Measurements from ENCODE around the gene TBXAS1. TPM values are rescaled to one million over a fixed set of nuclear protein-coding genes. Genes with fewer than 3 reads are reported as not detected.

TBXAS1 gene
- total and polyA plus RNA-seq, 2 experiments from 2014 or later, result 1.3 TPM; not detected in 1

- DNase-seq (ENCODE audit: low spot score) (no peak), ATAC-seq (no peak)
- no peak overlapping the region for H3K4me3 ChIP-seq
- no peaks in the 10 kb centered on the region for H3K36me3 Mint-ChIP-seq (ENCODE audit: low read depth)
- no peaks in the 10 kb centered on the region for H4K20me1 ChIP-seq (replicated peaks; ENCODE audit: insufficient read depth)
- H3K27me3 Mint-ChIP-seq (ENCODE audit: insufficient read depth, low read depth, poor library complexity), result no peaks in the 10 kb centered on the region
- no peak overlapping the region for H3K27ac Mint-ChIP-seq
- no peak overlapping the region for H3K27ac ChIP-seq (ENCODE audit: low read depth)
- no peaks in the 10 kb centered on the region for H3K4me1 Mint-ChIP-seq
- H3K27me3 ChIP-seq (ENCODE audit: insufficient read depth), result no peaks in the 10 kb centered on the region
- H3K9me2 ChIP-seq (ENCODE audit: insufficient read depth), result no peaks in the 10 kb centered on the region; the same call in 1 of the 2 replicates
- no peaks in the 10 kb centered on the region for H3K79me2 ChIP-seq (replicated peaks; ENCODE audit: insufficient read depth)
- TF ChIP-seq NANOG (IDR thresholded peaks at IDR 0.05; ENCODE audit: borderline replicate concordance), result no peak
- H2AFZ ChIP-seq, result no peak overlapping the region
- no peak overlapping the region for H3K4me2 ChIP-seq
- H3K4me3 Mint-ChIP-seq, result no peak overlapping the region
- H3K4me1 ChIP-seq (ENCODE audit: insufficient read depth), result no peaks in the 10 kb centered on the region
- H3F3A ChIP-seq (replicated peaks; ENCODE audit: low read depth), result no peaks in the 10 kb centered on the region
- peaks cover 10% of the 10 kb centered on the region; the same call in 2 of the 3 replicates for H3K9me3 Mint-ChIP-seq
- 0 out of 2 replicates have a peak, but pooled peaks cover 4% of the 10 kb centered on the region for H3K36me3 ChIP-seq (ENCODE audit: insufficient read depth)
These were observed 32.7 kb downstream of the TBXAS1 start for GRCh38 chr7:139861803-139862202.

- Mint-ChIP-seq H3K9me3 (peaks cover 10% of the 10 kb centered on the region; the same call in 2 of the 3 replicates), H3K27ac (no peak overlapping the region), H3K36me3 (ENCODE audit: low read depth) (no peaks in the 10 kb centered on the region), H3K4me1 (no peaks in the 10 kb centered on the region), H3K27me3 (ENCODE audit: insufficient read depth, low read depth, poor library complexity) (no peaks in the 10 kb centered on the region), H3K4me3 (no peak overlapping the region)
- DNase-seq (ENCODE audit: low spot score) (no peak), ATAC-seq (no peak)
- no peaks in the 10 kb centered on the region for H3K4me1 ChIP-seq (ENCODE audit: insufficient read depth)
- no peaks in the 10 kb centered on the region for H4K20me1 ChIP-seq (replicated peaks; ENCODE audit: insufficient read depth)
- H3F3A ChIP-seq (replicated peaks; ENCODE audit: low read depth), result no peaks in the 10 kb centered on the region
- no peaks in the 10 kb centered on the region; the same call in 1 of the 2 replicates for H3K9me2 ChIP-seq (ENCODE audit: insufficient read depth)
- H2AFZ ChIP-seq, result no peak overlapping the region
- no peak overlapping the region for H3K4me2 ChIP-seq
- 0 out of 2 replicates have a peak, but pooled peaks cover 4% of the 10 kb centered on the region for H3K36me3 ChIP-seq (ENCODE audit: insufficient read depth)
- no peaks in the 10 kb centered on the region for H3K79me2 ChIP-seq (replicated peaks; ENCODE audit: insufficient read depth)
- no peak overlapping the region for H3K27ac ChIP-seq (ENCODE audit: low read depth)
- no peak overlapping the region for H3K4me3 ChIP-seq
- H3K27me3 ChIP-seq (ENCODE audit: insufficient read depth), result no peaks in the 10 kb centered on the region
- no peak for TF ChIP-seq EZH2phosphoT487 (IDR thresholded peaks at IDR 0.05; ENCODE audit: unreplicated experiment)
- no peak for TF ChIP-seq ZNF331 (CRISPR knock-in tag; IDR thresholded peaks at IDR 0.05; ENCODE audit: low read depth)
- TF ChIP-seq, protein P1, sequence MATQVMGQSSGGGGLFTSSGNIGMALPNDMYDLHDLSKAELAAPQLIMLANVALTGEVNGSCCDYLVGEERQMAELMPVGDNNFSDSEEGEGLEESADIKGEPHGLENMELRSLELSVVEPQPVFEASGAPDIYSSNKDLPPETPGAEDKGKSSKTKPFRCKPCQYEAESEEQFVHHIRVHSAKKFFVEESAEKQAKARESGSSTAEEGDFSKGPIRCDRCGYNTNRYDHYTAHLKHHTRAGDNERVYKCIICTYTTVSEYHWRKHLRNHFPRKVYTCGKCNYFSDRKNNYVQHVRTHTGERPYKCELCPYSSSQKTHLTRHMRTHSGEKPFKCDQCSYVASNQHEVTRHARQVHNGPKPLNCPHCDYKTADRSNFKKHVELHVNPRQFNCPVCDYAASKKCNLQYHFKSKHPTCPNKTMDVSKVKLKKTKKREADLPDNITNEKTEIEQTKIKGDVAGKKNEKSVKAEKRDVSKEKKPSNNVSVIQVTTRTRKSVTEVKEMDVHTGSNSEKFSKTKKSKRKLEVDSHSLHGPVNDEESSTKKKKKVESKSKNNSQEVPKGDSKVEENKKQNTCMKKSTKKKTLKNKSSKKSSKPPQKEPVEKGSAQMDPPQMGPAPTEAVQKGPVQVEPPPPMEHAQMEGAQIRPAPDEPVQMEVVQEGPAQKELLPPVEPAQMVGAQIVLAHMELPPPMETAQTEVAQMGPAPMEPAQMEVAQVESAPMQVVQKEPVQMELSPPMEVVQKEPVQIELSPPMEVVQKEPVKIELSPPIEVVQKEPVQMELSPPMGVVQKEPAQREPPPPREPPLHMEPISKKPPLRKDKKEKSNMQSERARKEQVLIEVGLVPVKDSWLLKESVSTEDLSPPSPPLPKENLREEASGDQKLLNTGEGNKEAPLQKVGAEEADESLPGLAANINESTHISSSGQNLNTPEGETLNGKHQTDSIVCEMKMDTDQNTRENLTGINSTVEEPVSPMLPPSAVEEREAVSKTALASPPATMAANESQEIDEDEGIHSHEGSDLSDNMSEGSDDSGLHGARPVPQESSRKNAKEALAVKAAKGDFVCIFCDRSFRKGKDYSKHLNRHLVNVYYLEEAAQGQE (IDR thresholded peaks at IDR 0.05; ENCODE audit: unreplicated experiment), result no peak
- no peak for TF ChIP-seq POLR2AphosphoS5 (IDR thresholded peaks at IDR 0.05; ENCODE audit: low read depth)
- TF ChIP-seq, protein P2, sequence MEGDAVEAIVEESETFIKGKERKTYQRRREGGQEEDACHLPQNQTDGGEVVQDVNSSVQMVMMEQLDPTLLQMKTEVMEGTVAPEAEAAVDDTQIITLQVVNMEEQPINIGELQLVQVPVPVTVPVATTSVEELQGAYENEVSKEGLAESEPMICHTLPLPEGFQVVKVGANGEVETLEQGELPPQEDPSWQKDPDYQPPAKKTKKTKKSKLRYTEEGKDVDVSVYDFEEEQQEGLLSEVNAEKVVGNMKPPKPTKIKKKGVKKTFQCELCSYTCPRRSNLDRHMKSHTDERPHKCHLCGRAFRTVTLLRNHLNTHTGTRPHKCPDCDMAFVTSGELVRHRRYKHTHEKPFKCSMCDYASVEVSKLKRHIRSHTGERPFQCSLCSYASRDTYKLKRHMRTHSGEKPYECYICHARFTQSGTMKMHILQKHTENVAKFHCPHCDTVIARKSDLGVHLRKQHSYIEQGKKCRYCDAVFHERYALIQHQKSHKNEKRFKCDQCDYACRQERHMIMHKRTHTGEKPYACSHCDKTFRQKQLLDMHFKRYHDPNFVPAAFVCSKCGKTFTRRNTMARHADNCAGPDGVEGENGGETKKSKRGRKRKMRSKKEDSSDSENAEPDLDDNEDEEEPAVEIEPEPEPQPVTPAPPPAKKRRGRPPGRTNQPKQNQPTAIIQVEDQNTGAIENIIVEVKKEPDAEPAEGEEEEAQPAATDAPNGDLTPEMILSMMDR (conservative IDR thresholded peaks at IDR 0.05; ENCODE audit: low read depth in 2 of 2), result no peak
- TF ChIP-seq ETS1 (IDR thresholded peaks at IDR 0.05), result no peak
- TF ChIP-seq ZNF114 (CRISPR knock-in tag; IDR thresholded peaks at IDR 0.05), result no peak
- TF ChIP-seq JUNB (IDR thresholded peaks at IDR 0.05; ENCODE audit: unreplicated experiment), result no peak
- no peak for TF ChIP-seq CREB1 (CRISPR knock-in tag; IDR thresholded peaks at IDR 0.05; ENCODE audit: low read depth)
These were observed 37.2 kb downstream of the TBXAS1 start for GRCh38 chr7:139866047-139866837.
